ENCODE measurements around the gene HERC3.

HERC3 gene

GRCh38 chr4:88660446-88661294 lies 68.4 kb downstream of the HERC3 start:
- no peak for DNase-seq (ENCODE audit: low read depth)

GRCh38 chr4:88661739-88662138 lies 69.5 kb downstream of the HERC3 start:
- peak; percentile 68 for DNase-seq (ENCODE audit: low read depth)

GRCh38 chr4:88672987-88673386 lies 80.7 kb downstream of the HERC3 start:
- DNase-seq (ENCODE audit: low read depth): no peak

GRCh38 chr4:88673886-88674285 lies 81.6 kb downstream of the HERC3 start:
- DNase-seq (ENCODE audit: low read depth): no peak

- DNase-seq (ENCODE audit: low read depth): no peak
Observed at GRCh38 chr4:88674565-88674964, 82.3 kb downstream of the HERC3 start.

- no peak for DNase-seq (ENCODE audit: low read depth)
Observed at GRCh38 chr4:88674979-88675378, 82.7 kb downstream of the HERC3 start.

GRCh38 chr4:88675543-88675942 lies 83.3 kb downstream of the HERC3 start:
- no peak for DNase-seq (ENCODE audit: low read depth)

- DNase-seq (ENCODE audit: low read depth): no peak
Observed at GRCh38 chr4:88681209-88681608, 88.9 kb downstream of the HERC3 start.

- no peak for DNase-seq (ENCODE audit: low read depth)
Observed at GRCh38 chr4:88690355-88690754, 98.1 kb downstream of the HERC3 start.

GRCh38 chr4:88693792-88694191 lies 101.5 kb downstream of the HERC3 start:
- DNase-seq (ENCODE audit: low read depth): no peak

GRCh38 chr4:88696630-88697029 lies 104.3 kb downstream of the HERC3 start:
- DNase-seq (ENCODE audit: low read depth): no peak

- no peak for DNase-seq (ENCODE audit: low read depth)
Observed at GRCh38 chr4:88697141-88697540, 104.9 kb downstream of the HERC3 start.

- DNase-seq (ENCODE audit: low read depth): no peak
Observed at GRCh38 chr4:88697588-88698329, 105.5 kb downstream of the HERC3 start, which contains the start of gene NAP1L5. TSS of gene NAP1L5 (minus strand) at chr4:88697829. CDS start at chr4:88697754, 75 bp downstream.

GRCh38 chr4:88698519-88698918 lies 106.2 kb downstream of the HERC3 start:
- DNase-seq (ENCODE audit: low read depth): no peak

- no peak for DNase-seq (ENCODE audit: low read depth)
Observed at GRCh38 chr4:88702782-88703181, 110.5 kb downstream of the HERC3 start.

- DNase-seq (ENCODE audit: low read depth): no peak
Observed at GRCh38 chr4:88705223-88705622, 112.9 kb downstream of the HERC3 start.

GRCh38 chr4:88705805-88706492 lies 113.7 kb downstream of the HERC3 start:
- no peak for DNase-seq (ENCODE audit: low read depth)

- DNase-seq (ENCODE audit: low read depth): no peak
Observed at GRCh38 chr4:88706574-88706973, 114.3 kb downstream of the HERC3 start.

GRCh38 chr4:88709989-88710388 lies 117.7 kb downstream of the HERC3 start:
- DNase-seq (ENCODE audit: low read depth): no peak

- no peak for DNase-seq (ENCODE audit: low read depth)
Observed at GRCh38 chr4:88713782-88714181, 121.5 kb downstream of the HERC3 start.

- no peak for DNase-seq (ENCODE audit: low read depth)
Observed at GRCh38 chr4:88718098-88718497, 125.8 kb downstream of the HERC3 start.

GRCh38 chr4:88719381-88719780 lies 127.1 kb downstream of the HERC3 start:
- DNase-seq (ENCODE audit: low read depth): no peak

Data from HS-5 (cell line).